Measurements from ENCODE around the gene LSAMP. TPM values are rescaled to one million over a fixed set of nuclear protein-coding genes. Genes with fewer than 3 reads are reported as not detected.

The LSAMP gene
- total RNA-seq, 1 experiment from 2014 or later = 3.1 TPM

GRCh38 chr3:116019254-116019763 is 426.0 kb downstream of the LSAMP start:
- ATAC-seq = no peak
- TF ChIP-seq CTCF (IDR thresholded peaks at IDR 0.05) = no peak
- TF ChIP-seq TCF7L2 (IDR thresholded peaks at IDR 0.05; ENCODE audit: low read depth, low read length) = no peak
- no peak for TF ChIP-seq POLR2AphosphoS5 (IDR thresholded peaks at IDR 0.05; ENCODE audit: low read depth, low read length)
- TF ChIP-seq SIN3A (IDR thresholded peaks at IDR 0.05; ENCODE audit: borderline replicate concordance, insufficient read depth, low read depth, low read length) = no peak
- TF ChIP-seq REST (IDR thresholded peaks at IDR 0.05; ENCODE audit: insufficient read depth in 1 of 2, low read depth in 2 of 2, low read length in 1 of 2) = no peak
- BruUV-seq (replicated peaks) = no TSS peak
- no peaks in the 10 kb centered on the region for H3K4me1 ChIP-seq (ENCODE audit: control insufficient read depth, insufficient read depth, low read length)
- H3K27ac ChIP-seq (ENCODE audit: low read length) = no peak overlapping the region
- ChIA-PET CTCF (no interaction called here), POLR2A (no interaction called here)
- no peaks in the 10 kb centered on the region for H3K36me3 ChIP-seq (ENCODE audit: control insufficient read depth, insufficient read depth, low read length)
- H3K4me3 ChIP-seq (ENCODE audit: low read depth in 2 of 2, low read length in 2 of 2) = no peak overlapping the region
- no peaks in the 10 kb centered on the region for H3K9me3 ChIP-seq (ENCODE audit: control insufficient read depth, insufficient read depth, low read depth, low read length)
- intact Hi-C loops (cut with micrococcal nuclease; ENCODE audit: unreplicated experiment) (no loop called here), in situ Hi-C loops (cut with HindIII; ENCODE audit: low pct_unique_long_range_greater_than_20kb, low sequenced_read_pairs) (no loop called here)
- no peaks in the 10 kb centered on the region for H3K27me3 ChIP-seq (ENCODE audit: control insufficient read depth, insufficient read depth, low read length)
- DNase-seq (ENCODE audit: low read depth, low spot score) = no peak

GRCh38 chr3:116018646-116019045 is 426.6 kb downstream of the LSAMP start:
- intact Hi-C loops (cut with micrococcal nuclease; ENCODE audit: unreplicated experiment) = no loop called here
- no peak overlapping the region for H3K4me3 ChIP-seq (ENCODE audit: low read depth in 2 of 2, low read length in 2 of 2)
- in situ Hi-C loops (cut with HindIII; ENCODE audit: low pct_unique_long_range_greater_than_20kb, low sequenced_read_pairs) = no loop called here
- H3K36me3 ChIP-seq (ENCODE audit: control insufficient read depth, insufficient read depth, low read length) = no peaks in the 10 kb centered on the region
- TF ChIP-seq TCF7L2 (IDR thresholded peaks at IDR 0.05; ENCODE audit: low read depth, low read length) (no peak), SIN3A (IDR thresholded peaks at IDR 0.05; ENCODE audit: borderline replicate concordance, insufficient read depth, low read depth, low read length) (no peak), REST (IDR thresholded peaks at IDR 0.05; ENCODE audit: insufficient read depth in 1 of 2, low read depth in 2 of 2, low read length in 1 of 2) (no peak), POLR2AphosphoS5 (IDR thresholded peaks at IDR 0.05; ENCODE audit: low read depth, low read length) (no peak), CTCF (IDR thresholded peaks at IDR 0.05) (no peak)
- no peak for DNase-seq (ENCODE audit: low read depth, low spot score)
- ChIA-PET CTCF (no interaction called here), POLR2A (no interaction called here)
- no peak overlapping the region for H3K27ac ChIP-seq (ENCODE audit: low read length)
- no peak for ATAC-seq
- no peaks in the 10 kb centered on the region for H3K4me1 ChIP-seq (ENCODE audit: control insufficient read depth, insufficient read depth, low read length)
- no peaks in the 10 kb centered on the region for H3K9me3 ChIP-seq (ENCODE audit: control insufficient read depth, insufficient read depth, low read depth, low read length)
- H3K27me3 ChIP-seq (ENCODE audit: control insufficient read depth, insufficient read depth, low read length) = no peaks in the 10 kb centered on the region
- no TSS peak for BruUV-seq (replicated peaks)
